Activated naive CD4-positive, alpha-beta T cell treated with anti-CD3 and anti-CD28 coated beads, Interleukin-2, amount 50 U/mL, for 72 hours (primary cell): ENCODE measurements around the gene MACROD2. TPM values are rescaled to one million over a fixed set of nuclear protein-coding genes. Genes with fewer than 3 reads are reported as not detected.
"Not testable (repeated sequence)": the region's sequence is repeated elsewhere in the genome, so short reads cannot be mapped to it uniquely, and the experiment has no call there.

Experiments used
- ATAC-seq, 2 donors: fragments of 150-1000 bp; cut with Tn5 transposase; 2 replicates each; pipeline ENCODE4 v1.10.0; 2021; ENCODE audit warnings: mild to moderate bottlenecking in 2 of 2, moderate library complexity in 2 of 2
- DNase-seq, 2 donors: peaks; one replicate each; pipeline ENCODE4 v3.0.0; 2021 to 2022; ENCODE audit warnings: low spot score in 2 of 2
- H3K27ac Mint-ChIP-seq, 2 donors: one replicate each; pipeline ENCODE4 v1.8.0; 2022; ENCODE audit warnings: mild to moderate bottlenecking in 2 of 2, mixed read lengths in 2 of 2
- H3K36me3 Mint-ChIP-seq, 2 donors: one replicate each; pipeline ENCODE4 v1.8.0; 2022; ENCODE audit warnings: mixed read lengths in 2 of 2
- H3K9me3 Mint-ChIP-seq, 2 donors: one replicate each; pipeline ENCODE4 v1.8.0; 2022; ENCODE audit warnings: mixed read lengths in 2 of 2
- total RNA-seq, 2 donors: library from RNA; stranded (reverse); gene quantifications; one replicate each; pipeline ENCODE4 v1.2.3, GENCODE V29; 2022

Gene MACROD2
- total RNA-seq, 2 donors from 2014 or later = not detected

DNA sequence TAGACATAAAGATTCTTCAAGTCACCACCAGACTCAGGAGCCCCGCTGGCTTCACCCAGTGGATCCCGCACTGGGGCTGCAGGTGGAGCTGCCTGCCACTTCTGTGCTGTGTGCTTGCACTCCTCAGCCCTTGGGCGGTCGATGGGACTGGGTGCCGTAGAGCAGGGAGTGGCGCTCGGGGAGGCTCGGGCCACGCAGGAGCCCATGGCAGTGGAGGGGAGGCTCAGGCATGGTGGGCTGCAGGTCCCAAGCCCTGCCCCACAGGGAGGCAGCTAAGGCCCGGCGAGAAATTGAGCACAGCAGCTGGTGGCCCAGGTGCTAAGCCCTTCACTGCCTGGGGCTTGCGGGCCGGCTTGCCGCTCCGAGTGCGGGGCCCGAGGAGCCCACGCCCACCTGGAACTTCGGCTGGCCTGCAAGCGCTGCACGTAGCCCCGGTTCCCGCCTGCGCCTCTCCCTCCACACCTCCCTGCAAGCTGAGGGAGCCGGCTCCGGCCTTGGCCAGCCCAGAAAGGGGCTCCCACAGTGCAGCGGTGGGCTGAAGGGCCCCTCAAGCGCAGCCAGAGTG, 49.5 kb downstream of the MACROD2 start:
- H3K36me3 Mint-ChIP-seq = not testable (repeated sequence)

DNA sequence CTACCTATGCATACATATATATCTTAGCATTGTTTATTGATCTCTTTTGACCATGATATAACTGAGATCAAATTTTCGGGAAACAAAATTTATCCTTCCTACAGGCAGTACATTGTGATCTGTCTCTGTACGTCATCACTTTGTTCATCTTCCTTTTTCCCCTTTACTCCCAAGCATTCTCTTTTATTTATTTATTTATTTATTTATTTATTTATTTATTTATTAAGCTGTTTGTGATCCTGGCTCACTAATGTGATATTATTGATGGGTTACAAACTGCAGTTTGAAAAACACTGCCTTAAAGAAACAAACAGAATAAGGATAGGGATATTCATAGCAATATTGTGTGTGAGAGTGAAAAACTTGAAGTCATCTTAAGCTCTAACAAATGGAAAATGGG, 51.2 kb downstream of the MACROD2 start:
- ATAC-seq (no peak), DNase-seq (no peak)
- Mint-ChIP-seq H3K27ac (no peak overlapping the region), H3K36me3 (no peaks in the 10 kb centered on the region), H3K9me3 (peaks cover 0 to 3% of the 10 kb centered on the region in 2 donors)

More for the DNA sequence above, 49.5 kb downstream of the MACROD2 start:
- not testable (repeated sequence) for DNase-seq, ATAC-seq, H3K27ac Mint-ChIP-seq, H3K9me3 Mint-ChIP-seq

DNA sequence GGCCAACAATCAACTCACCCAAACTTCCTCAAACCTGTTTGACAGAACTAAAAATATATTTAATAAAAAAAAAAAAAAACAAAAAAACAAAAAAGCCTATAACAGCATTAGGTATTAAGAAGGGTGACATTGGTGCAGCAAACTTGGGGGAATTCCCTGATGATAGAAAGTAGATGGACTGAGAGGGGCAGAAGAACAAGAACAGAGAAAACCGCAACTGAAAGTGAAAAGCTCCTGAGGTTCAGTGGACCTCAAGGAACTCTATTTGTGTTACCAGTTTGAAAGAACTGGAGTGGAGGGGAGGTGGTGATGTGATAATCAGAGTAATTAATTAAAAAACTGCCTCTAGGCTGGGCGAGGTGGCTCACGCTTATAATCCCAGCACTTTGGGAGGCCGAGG, 53.8 kb downstream of the MACROD2 start:
- ATAC-seq (no peak), DNase-seq (no peak)
- H3K9me3 Mint-ChIP-seq = no peaks in the 10 kb centered on the region

DNA sequence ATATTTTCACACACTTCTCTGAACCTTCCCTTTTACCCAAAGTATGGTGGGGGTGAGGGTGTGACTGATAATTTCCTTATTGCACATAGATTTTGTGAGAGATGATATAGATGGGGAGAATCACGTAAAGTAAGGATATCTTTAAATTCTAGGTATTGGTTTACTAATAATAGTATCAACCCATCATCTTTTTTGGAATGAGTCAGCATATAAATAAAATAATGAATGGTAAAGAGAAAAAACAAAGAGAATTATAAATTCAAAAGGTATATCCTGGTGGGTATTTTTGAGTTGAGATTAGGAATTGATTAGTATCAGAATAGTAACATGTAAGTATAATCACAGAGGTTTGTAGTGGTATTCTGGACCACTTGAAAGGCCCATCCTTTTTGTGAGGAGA, 56.1 kb downstream of the MACROD2 start:
- Mint-ChIP-seq H3K9me3 (no peaks in the 10 kb centered on the region), H3K36me3 (no peaks in the 10 kb centered on the region), H3K27ac (no peak overlapping the region)
- no peak for DNase-seq
- ATAC-seq = no peak

More for the DNA sequence above, 53.8 kb downstream of the MACROD2 start:
- H3K36me3 Mint-ChIP-seq = no peaks in the 10 kb centered on the region
- H3K27ac Mint-ChIP-seq = no peak overlapping the region

DNA sequence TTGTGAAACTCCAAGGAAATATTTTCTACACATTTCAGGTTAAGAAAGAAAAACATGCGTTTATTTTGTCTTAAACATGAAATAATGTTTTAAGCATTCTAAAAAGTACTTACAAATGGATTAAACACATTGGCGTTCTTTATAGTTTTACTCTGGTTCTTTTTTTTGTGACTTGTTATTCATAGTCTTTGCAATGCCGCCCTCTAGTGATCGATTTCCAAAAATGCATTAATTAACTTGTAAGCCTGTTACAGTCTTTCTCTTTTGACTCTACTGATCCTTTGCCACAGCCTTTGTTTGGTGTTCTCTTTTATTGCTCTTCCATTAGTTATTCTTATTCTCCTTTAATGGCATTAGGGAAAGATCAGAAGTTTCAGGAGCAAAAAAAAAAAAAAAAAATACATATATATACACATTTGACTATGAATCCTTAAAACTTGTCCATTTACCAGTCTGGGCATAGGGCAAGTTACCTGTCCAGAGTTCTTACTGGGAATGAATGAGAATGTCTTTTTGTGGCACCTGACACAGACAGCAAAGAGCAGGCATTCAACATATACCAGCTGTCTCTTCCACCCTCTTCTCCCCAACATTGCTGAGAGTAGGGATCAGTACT, 59.9 kb downstream of the MACROD2 start:
- Mint-ChIP-seq H3K27ac (no peak overlapping the region), H3K9me3 (no peaks in the 10 kb centered on the region)
- DNase-seq = peak in 1 of 2 donors; percentile 32

DNA sequence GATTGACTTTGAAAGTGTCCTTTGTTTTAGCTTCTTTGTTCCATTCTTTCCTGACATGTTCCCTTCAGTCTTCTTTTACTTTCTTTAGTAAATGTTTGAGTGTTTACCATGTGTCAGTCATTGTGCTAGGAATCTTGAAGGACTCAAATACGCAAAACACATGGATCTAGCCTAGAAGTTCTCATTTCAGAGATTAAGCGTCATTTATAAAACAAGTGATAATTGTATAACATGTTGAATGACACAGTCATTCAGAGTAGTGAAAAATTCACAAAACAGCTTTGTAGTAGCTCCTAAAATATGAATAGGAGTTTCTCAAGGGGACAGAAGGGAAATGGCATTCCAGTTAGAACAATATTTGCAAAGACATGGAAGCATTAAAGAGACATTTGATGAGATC, 66.9 kb downstream of the MACROD2 start:
- ATAC-seq (no peak), DNase-seq (no peak)
- H3K9me3 Mint-ChIP-seq = no peaks in the 10 kb centered on the region
- no peaks in the 10 kb centered on the region for H3K36me3 Mint-ChIP-seq
- H3K27ac Mint-ChIP-seq = no peak overlapping the region

More for the DNA sequence above, 59.9 kb downstream of the MACROD2 start:
- no peak for ATAC-seq
- H3K36me3 Mint-ChIP-seq = no peaks in the 10 kb centered on the region

DNA sequence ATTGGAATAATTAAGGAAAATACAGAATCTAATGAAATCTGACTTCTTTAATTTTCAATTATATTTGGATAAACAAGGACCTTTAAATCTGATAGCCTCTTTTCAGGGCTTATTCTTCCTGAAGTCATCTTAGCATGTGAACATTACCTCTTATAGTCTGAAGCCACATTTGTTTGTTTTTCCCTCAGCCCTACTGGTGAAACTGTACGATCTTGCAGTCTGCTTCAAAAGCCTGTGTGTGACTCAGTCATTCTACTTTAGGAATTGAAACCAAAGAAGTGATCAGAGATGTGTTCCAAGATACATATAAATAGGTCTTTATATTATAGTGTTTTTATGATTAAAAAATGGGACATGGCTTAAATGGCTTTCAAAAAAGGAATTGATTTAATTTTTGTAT, 67.5 kb downstream of the MACROD2 start:
- ATAC-seq = no peak
- Mint-ChIP-seq H3K27ac (no peak overlapping the region), H3K36me3 (no peaks in the 10 kb centered on the region), H3K9me3 (no peaks in the 10 kb centered on the region)
- no peak for DNase-seq

DNA sequence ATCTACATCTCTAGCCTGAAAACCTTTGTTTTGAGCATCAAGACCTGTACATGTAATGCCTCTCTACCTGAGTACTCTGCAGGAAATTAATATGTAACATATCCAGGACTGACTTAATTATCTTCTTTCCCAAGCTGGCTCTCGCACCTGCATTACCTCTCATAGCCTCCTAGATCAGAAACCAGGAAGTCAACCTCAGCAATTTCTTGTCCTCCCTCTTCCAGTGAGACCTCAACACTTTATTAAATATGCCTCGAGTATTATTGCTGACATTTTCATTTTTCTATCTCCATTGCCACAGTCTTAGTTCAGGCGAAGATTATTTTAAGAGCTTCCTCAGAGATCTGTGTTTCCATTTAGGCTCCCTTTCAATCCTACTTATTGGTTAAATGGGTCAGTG, 69.0 kb downstream of the MACROD2 start:
- ATAC-seq = no peak
- DNase-seq = no peak
- H3K27ac Mint-ChIP-seq = no peak overlapping the region
- H3K9me3 Mint-ChIP-seq = no peaks in the 10 kb centered on the region
- no peaks in the 10 kb centered on the region for H3K36me3 Mint-ChIP-seq

DNA sequence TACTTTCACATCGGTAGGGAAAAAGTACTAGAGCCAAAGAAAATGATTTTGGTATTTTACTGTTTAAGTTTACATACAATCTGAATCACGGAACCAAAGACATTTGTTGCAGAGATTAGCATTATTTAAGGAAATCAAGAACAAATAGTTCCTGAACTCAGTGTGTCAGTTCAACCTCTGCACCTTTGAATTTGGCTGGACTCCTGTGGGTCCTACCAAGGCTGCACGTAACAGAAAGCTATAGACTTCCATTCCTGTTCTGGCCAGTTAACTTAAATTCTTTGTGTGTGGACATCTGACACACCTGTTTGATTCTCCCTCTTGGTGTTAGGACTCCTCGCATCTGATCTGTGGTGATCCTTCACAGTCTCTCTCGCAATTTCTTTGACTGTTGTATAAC, 69.6 kb downstream of the MACROD2 start:
- no peak overlapping the region for H3K27ac Mint-ChIP-seq
- no peak for ATAC-seq
- no peaks in the 10 kb centered on the region for H3K36me3 Mint-ChIP-seq
- no peak for DNase-seq
- no peaks in the 10 kb centered on the region for H3K9me3 Mint-ChIP-seq

DNA sequence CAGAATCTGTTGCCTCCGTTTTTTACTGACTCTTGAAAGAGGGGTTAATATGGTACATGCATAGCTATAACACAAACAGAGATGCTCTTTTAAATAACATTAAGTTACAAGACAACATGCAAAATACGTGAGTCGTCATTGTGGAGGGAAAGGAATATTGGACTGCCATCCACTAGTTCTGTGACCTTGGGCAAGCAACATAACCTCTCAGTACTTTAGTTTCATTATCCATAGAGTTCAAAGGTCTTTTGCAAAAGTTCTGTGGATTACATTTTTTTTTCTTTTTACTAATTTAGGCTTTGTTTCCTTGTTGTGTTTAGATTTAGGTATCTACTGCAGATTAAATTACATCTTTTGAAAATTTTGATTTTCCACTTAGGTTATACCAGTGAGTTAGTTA, 70.5 kb downstream of the MACROD2 start:
- H3K36me3 Mint-ChIP-seq = no peaks in the 10 kb centered on the region
- H3K9me3 Mint-ChIP-seq = no peaks in the 10 kb centered on the region
- ATAC-seq (no peak), DNase-seq (no peak)
- H3K27ac Mint-ChIP-seq = no peak overlapping the region

DNA sequence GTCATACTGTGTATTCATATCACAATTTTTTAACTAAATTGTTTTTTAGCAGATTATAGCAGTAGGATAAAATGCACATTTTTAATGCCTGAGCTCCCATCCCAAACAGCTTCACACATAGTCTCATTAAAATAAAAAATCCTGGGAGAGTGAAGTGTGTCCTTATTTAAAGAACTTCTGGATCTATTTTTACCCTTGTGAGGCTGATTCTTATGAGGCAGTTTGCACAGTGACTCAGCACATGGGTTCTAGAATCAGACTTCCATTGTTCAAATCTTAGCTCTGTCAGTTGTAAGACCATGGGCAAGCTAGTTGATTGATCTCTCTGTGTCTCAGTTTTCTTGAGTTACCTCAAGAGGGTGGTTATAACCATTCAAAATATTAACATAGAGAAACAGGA, 72.3 kb downstream of the MACROD2 start:
- Mint-ChIP-seq H3K9me3 (peaks cover 0 to 4% of the 10 kb centered on the region in 2 donors), H3K36me3 (no peaks in the 10 kb centered on the region), H3K27ac (no peak overlapping the region)
- ATAC-seq (no peak), DNase-seq (no peak)

DNA sequence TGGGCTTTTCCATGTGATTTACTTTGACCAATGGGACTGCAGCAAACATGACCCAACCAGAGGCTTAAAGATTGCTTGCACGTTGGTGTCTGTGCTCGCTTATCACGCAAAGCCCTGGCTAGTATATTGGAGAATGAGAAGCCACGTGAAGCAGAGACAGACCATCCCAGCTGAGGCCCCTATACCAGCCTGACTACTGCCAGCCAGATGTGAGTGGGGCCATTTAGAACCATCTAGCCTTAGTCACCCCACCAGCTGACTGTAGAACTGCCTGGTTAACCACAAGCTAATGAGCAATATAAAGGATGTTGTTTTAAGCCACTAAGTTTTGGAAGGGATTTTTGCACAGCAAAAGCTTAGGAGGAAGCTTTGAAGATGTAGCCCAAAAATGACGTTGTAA, 74.5 kb downstream of the MACROD2 start:
- ATAC-seq = no peak
- H3K9me3 Mint-ChIP-seq = peaks cover 0 to 4% of the 10 kb centered on the region in 2 donors
- DNase-seq = no peak
- H3K36me3 Mint-ChIP-seq = no peaks in the 10 kb centered on the region
- H3K27ac Mint-ChIP-seq = no peak overlapping the region

DNA sequence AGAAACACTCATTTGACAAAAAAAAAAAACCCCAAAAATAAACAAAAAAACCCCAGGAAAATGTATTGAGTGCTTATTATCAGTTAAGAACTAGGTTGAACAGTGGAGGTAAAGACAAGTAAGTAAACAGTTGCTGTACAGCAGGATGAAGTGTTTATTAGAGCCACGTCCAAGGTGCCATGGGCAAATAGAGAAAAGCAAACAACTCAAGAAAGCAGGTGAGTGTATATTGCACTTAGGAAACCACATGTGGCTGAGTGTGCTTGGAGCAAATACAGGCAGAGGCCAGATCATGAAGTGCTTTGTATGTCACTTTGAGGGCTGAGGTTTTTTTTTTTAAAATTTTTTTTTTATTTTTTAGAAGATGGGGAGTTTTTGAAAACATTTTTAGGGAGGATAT, 98.3 kb downstream of the MACROD2 start:
- DNase-seq (no peak), ATAC-seq (no peak)
- Mint-ChIP-seq H3K36me3 (no peaks in the 10 kb centered on the region), H3K9me3 (peaks cover 0 to 7% of the 10 kb centered on the region in 2 donors), H3K27ac (no peak overlapping the region)

DNA sequence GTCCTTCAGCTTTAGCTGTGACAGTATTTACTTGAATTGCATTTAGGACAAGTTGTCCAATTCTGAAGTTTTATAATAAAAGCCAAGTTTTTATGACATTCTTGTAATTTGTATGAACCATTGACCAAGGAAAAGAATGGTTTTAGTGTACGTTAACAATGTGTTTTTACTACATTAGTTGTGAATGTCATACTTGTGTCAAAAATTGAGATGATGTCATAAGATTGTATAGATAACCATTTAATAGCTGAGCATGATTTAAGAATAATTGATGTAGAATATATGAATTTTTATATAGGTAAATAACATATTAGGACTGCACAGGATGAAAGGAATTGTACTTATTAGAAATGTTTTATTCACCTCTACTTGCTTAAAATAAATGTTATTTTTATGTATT, 102.9 kb downstream of the MACROD2 start:
- DNase-seq (no peak), ATAC-seq (no peak)
- Mint-ChIP-seq H3K9me3 (peaks cover 0 to 3% of the 10 kb centered on the region in 2 donors), H3K27ac (no peak overlapping the region), H3K36me3 (no peaks in the 10 kb centered on the region)

DNA sequence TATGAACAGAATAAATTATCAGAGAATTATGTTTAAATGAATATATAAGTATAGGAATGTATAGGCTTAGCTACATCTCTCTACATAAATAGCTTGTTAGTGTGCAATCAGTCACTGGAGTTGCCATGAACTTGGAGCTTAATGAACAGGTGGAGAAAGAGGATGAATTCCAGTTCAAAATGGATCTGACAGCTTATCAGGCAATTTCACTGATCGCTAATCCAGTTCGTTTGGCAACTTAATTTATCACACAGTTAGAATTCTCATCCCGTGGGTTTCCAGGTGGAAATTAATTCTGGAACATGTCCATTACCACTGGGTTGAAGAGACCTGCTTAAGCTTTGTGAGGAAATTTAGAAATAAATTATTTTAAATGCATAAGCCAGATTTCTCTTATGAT, 118.1 kb downstream of the MACROD2 start:
- ATAC-seq = no peak
- no peak for DNase-seq
- no peaks in the 10 kb centered on the region for H3K36me3 Mint-ChIP-seq
- H3K27ac Mint-ChIP-seq = no peak overlapping the region
- peaks cover 9 to 11% of the 10 kb centered on the region in 2 donors for H3K9me3 Mint-ChIP-seq

DNA sequence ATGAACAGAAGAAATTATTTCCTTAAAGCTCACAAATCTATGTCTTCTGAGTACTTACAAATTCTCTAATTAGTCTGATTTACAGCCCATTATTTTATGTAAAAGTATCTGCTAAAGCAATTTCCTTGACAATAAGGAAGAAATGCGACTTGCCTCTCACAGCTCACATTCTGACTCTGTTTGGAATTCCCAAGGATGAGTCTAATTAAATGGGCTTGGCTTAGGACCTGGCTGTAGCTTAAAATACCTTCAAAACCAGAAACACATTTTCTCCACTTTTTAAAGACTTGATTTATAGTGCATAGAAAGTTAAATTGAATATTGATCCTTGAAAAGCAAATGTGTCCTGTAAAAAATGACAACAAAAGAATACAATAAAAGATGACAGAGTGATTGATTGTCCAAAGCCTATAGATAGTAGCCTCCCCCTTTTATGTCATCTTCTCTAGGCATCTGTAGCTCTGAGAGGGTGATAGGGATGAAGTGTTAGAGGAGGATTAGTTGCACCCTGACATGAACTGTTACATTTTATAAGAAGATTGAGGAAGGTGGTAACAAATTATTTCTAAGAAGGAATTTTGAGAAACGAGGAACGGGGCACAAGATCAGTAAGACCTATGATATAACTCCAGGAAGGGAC, 118.9 kb downstream of the MACROD2 start:
- ATAC-seq = no peak

DNA sequence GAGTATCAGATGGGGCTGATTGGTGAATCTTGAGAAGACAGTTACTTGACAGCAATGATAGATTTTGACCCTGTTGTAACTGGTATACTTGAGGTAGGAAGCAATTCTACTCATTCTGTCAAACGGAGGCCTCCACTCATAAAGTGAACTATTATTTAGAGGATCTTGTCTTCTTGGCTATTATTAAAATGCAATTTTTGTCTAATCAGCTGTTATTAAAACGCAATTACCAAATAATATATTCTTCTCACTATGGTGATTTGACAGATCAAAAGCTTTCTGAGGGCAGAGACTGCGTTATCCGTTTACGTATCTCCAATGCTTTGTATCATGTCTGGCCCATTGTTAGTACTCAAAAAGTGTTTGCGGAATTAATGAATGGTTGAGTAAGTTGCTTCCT, 120.7 kb downstream of the MACROD2 start:
- DNase-seq (no peak), ATAC-seq (no peak)
- Mint-ChIP-seq H3K27ac (no peak overlapping the region), H3K9me3 (peaks cover 5 to 9% of the 10 kb centered on the region in 2 donors), H3K36me3 (no peaks in the 10 kb centered on the region)

More for the DNA sequence above, 118.9 kb downstream of the MACROD2 start:
- DNase-seq = no peak
- no peaks in the 10 kb centered on the region for H3K36me3 Mint-ChIP-seq
- peaks cover 8 to 9% of the 10 kb centered on the region in 2 donors for H3K9me3 Mint-ChIP-seq
- H3K27ac Mint-ChIP-seq = no peak overlapping the region

DNA sequence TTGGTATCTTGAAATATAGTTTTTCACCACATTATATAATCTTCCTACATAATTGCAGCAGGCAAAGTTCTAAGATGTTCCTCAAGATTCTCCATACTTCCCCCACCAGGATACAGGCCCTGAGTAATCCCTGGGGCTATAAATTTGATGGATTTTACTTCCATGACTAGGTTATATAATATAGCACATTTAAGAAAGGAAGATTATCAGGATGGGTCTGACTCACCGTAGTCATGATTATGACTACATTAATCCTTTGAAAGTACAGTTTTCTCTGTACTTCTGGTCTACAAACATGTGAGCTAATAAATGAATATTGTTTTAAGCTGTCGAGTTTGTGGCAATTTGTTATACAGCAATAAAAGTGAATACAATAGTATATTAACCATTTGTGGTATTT, 122.5 kb downstream of the MACROD2 start:
- Mint-ChIP-seq H3K27ac (no peak overlapping the region), H3K9me3 (peaks cover 3 to 5% of the 10 kb centered on the region in 2 donors), H3K36me3 (no peaks in the 10 kb centered on the region)
- DNase-seq (no peak), ATAC-seq (no peak)
